ENCODE data around the gene ITGA8. TPM values are rescaled to one million over a fixed set of nuclear protein-coding genes. Genes with fewer than 3 reads are reported as not detected.

The ITGA8 gene
- total RNA-seq, 1 experiment from 2014 or later = not detected

GRCh38 chr10:15591937-15592336 is 127.8 kb downstream of the ITGA8 start:
- TF ChIP-seq CTCF (conservative IDR thresholded peaks at IDR 0.05; ENCODE audit: low read depth, low read length) (no peak), EZH2 (IDR thresholded peaks at IDR 0.05; ENCODE audit: borderline replicate concordance, low read depth, low read length, poor library complexity, severe bottlenecking) (no peak)
- H3K4me3 ChIP-seq (ENCODE audit: low read depth, low read length, poor library complexity, severe bottlenecking) = no peak overlapping the region
- H3K27ac ChIP-seq (ENCODE audit: low read depth, low read length, poor library complexity, severe bottlenecking) = no peak overlapping the region
- no peaks in the 10 kb centered on the region for H3K9me3 ChIP-seq (ENCODE audit: low read depth, low read length, poor library complexity, severe bottlenecking)
- no peaks in the 10 kb centered on the region for H3K4me1 ChIP-seq (ENCODE audit: insufficient read depth, low read length, poor library complexity, severe bottlenecking)
- POLR2A ChIA-PET (ENCODE audit: low non-redundant PET) = no interaction called here
- no peaks in the 10 kb centered on the region for H3K36me3 ChIP-seq (ENCODE audit: insufficient read depth, low read length, poor library complexity, severe bottlenecking)
- intact Hi-C loops (cut with micrococcal nuclease; ENCODE audit: unreplicated experiment) = no loop called here
- no peak for DNase-seq (ENCODE audit: low spot score)
- no TSS peak for BruUV-seq (replicated peaks)
- CTCF ChIA-PET = no interaction called here
- H3K27me3 ChIP-seq (replicated peaks; ENCODE audit: insufficient read depth, low read depth, low read length, poor library complexity) = peaks cover 7% of the 10 kb centered on the region

- CTCF ChIA-PET = no interaction called here
- no peak for DNase-seq (ENCODE audit: low spot score)
- Histone ChIP-seq H3K4me1 (ENCODE audit: insufficient read depth, low read length, poor library complexity, severe bottlenecking) (no peaks in the 10 kb centered on the region), H3K36me3 (ENCODE audit: insufficient read depth, low read length, poor library complexity, severe bottlenecking) (no peaks in the 10 kb centered on the region), H3K27me3 (replicated peaks; ENCODE audit: insufficient read depth, low read depth, low read length, poor library complexity) (peaks cover 5% of the 10 kb centered on the region), H3K9me3 (ENCODE audit: low read depth, low read length, poor library complexity, severe bottlenecking) (no peaks in the 10 kb centered on the region), H3K4me3 (ENCODE audit: low read depth, low read length, poor library complexity, severe bottlenecking) (no peak overlapping the region), H3K27ac (ENCODE audit: low read depth, low read length, poor library complexity, severe bottlenecking) (no peak overlapping the region)
- BruUV-seq (replicated peaks) = no TSS peak
- TF ChIP-seq EZH2 (IDR thresholded peaks at IDR 0.05; ENCODE audit: borderline replicate concordance, low read depth, low read length, poor library complexity, severe bottlenecking) (no peak), CTCF (conservative IDR thresholded peaks at IDR 0.05; ENCODE audit: low read depth, low read length) (no peak)
- POLR2A ChIA-PET (ENCODE audit: low non-redundant PET) = no interaction called here
- intact Hi-C loops (cut with micrococcal nuclease; ENCODE audit: unreplicated experiment) = no loop called here
Observed at GRCh38 chr10:15591431-15591830, 128.3 kb downstream of the ITGA8 start.

GRCh38 chr10:15588635-15589508 is 130.8 kb downstream of the ITGA8 start:
- CTCF ChIA-PET = no interaction called here
- BruUV-seq (replicated peaks) = no TSS peak
- no peaks in the 10 kb centered on the region for H3K4me1 ChIP-seq (ENCODE audit: insufficient read depth, low read length, poor library complexity, severe bottlenecking)
- TF ChIP-seq EZH2 (IDR thresholded peaks at IDR 0.05; ENCODE audit: borderline replicate concordance, low read depth, low read length, poor library complexity, severe bottlenecking) = no peak
- TF ChIP-seq CTCF (conservative IDR thresholded peaks at IDR 0.05; ENCODE audit: low read depth, low read length) = no peak
- no peak overlapping the region for H3K27ac ChIP-seq (ENCODE audit: low read depth, low read length, poor library complexity, severe bottlenecking)
- no peaks in the 10 kb centered on the region for H3K27me3 ChIP-seq (replicated peaks; ENCODE audit: insufficient read depth, low read depth, low read length, poor library complexity)
- H3K4me3 ChIP-seq (ENCODE audit: low read depth, low read length, poor library complexity, severe bottlenecking) = no peak overlapping the region
- no peak for DNase-seq (ENCODE audit: low spot score)
- no peaks in the 10 kb centered on the region for H3K36me3 ChIP-seq (ENCODE audit: insufficient read depth, low read length, poor library complexity, severe bottlenecking)
- POLR2A ChIA-PET (ENCODE audit: low non-redundant PET) = no interaction called here
- intact Hi-C loops (cut with micrococcal nuclease; ENCODE audit: unreplicated experiment) = loop anchor here (5.0 kb wide), 1 partner anchor 157 kb away; no protein-coding TSS in a partner anchor
- no peaks in the 10 kb centered on the region for H3K9me3 ChIP-seq (ENCODE audit: low read depth, low read length, poor library complexity, severe bottlenecking)
